Endodermal cell (in vitro differentiated cells): ENCODE results near the gene MORN2. TPM values are rescaled to one million over a fixed set of nuclear protein-coding genes. Genes with fewer than 3 reads are reported as not detected.

ENCODE experiments used
- DNase-seq: peaks from one replicate; pipeline ENCODE4 v3.0.0-alpha.2; 2017
- H3K27ac ChIP-seq: 2 replicates; pipeline ENCODE4 v1.5.1; 2013; ENCODE audit warnings: mild to moderate bottlenecking, low read depth, low read length, moderate library complexity
- H3K27me3 ChIP-seq: 2 replicates; pipeline ENCODE4 v1.6.1; 2013; ENCODE audit warnings: mild to moderate bottlenecking, low read length, moderate library complexity; ENCODE audit not compliant: insufficient read depth, control insufficient read depth, poor library complexity, severe bottlenecking
- H3K36me3 ChIP-seq: 2 replicates; pipeline ENCODE4 v1.7.0; 2013; ENCODE audit warnings: mild to moderate bottlenecking, low read length, moderate library complexity; ENCODE audit not compliant: control insufficient read depth, insufficient read depth
- H3K4me1 ChIP-seq: one replicate; pipeline ENCODE4 v1.7.0; 2013; ENCODE audit warnings: low read length; ENCODE audit not compliant: control insufficient read depth, insufficient read depth
- H3K4me3 ChIP-seq: 2 replicates; pipeline ENCODE4 v1.5.1; 2013; ENCODE audit warnings: mild to moderate bottlenecking, low read length, moderate library complexity
- H3K9ac ChIP-seq: 2 replicates; pipeline ENCODE4 v1.6.1; 2013; ENCODE audit warnings: mild to moderate bottlenecking, low read length, moderate library complexity; ENCODE audit not compliant: poor library complexity, severe bottlenecking; ENCODE audit errors: extremely low read depth
- H3K9me3 ChIP-seq: 2 replicates; pipeline ENCODE4 v1.6.1; 2013; ENCODE audit warnings: mild to moderate bottlenecking, low read length, moderate library complexity; ENCODE audit not compliant: control insufficient read depth
- H3K27ac Mint-ChIP-seq: 2 replicates; pipeline ENCODE4 v1.8.0; 2020; ENCODE audit warnings: mixed read lengths
- H3K27me3 Mint-ChIP-seq: 2 replicates; pipeline ENCODE4 v1.8.0; 2021; ENCODE audit warnings: mild to moderate bottlenecking, mixed read lengths; ENCODE audit not compliant: insufficient read depth
- H3K36me3 Mint-ChIP-seq: 2 replicates; pipeline ENCODE4 v1.8.0; 2020; ENCODE audit warnings: low read depth, mixed read lengths
- H3K4me1 Mint-ChIP-seq: 2 replicates; pipeline ENCODE4 v1.8.0; 2020; ENCODE audit warnings: mixed read lengths
- H3K4me3 Mint-ChIP-seq: 2 replicates; pipeline ENCODE4 v1.8.0; 2020; ENCODE audit warnings: mild to moderate bottlenecking, moderate library complexity, mixed read lengths
- H3K9me3 Mint-ChIP-seq: 2 replicates; pipeline ENCODE4 v1.8.0; 2020; ENCODE audit warnings: mild to moderate bottlenecking, mixed read lengths
- CTCF ChIP-seq: fragments of 200-600 bp; sonication (generic); conservative IDR thresholded peaks from 2 replicates; pipeline ENCODE4 v1.5.0; 2021; ENCODE audit warnings: antibody characterized with exemption, mild to moderate bottlenecking
- whole genome bisulfite sequencing, 2 experiments: methylation state at CpG; one replicate each; pipeline versions ENCODE4 v1.1.5 to v1.1.7; 2013; ENCODE audit warnings: missing lambda C conversion rate in 2 of 2, mixed read lengths in 1 of 2; ENCODE audit not compliant: insufficient coverage in 1 of 2, insufficient read length in 1 of 2; 5-methylcytosine and 5-hydroxymethylcytosine counted together
- total RNA-seq, 2 donors: library from RNA; stranded (reverse); fragmentation: NEBNext Ultra II Directional in 1 of 2; extraction: Animal tissue kit (Norgen Biotek cat#: 25700) in 1 of 2; gene quantifications; 2 replicates in 1 of 2; 3 replicates in 1 of 2; pipeline ENCODE4 v1.2.1, GENCODE V29; 2021

The MORN2 gene
- total RNA-seq, 2 donors from 2014 or later = 13.7 to 27.5 TPM

GRCh38 chr2:38887347-38887746 lies 11.6 kb downstream of the MORN2 start:
- no peak for TF ChIP-seq CTCF
- Histone ChIP-seq H3K4me1 (no peaks in the 10 kb centered on the region), H3K36me3 (no peaks in the 10 kb centered on the region), H3K9me3 (peaks cover 8% of the 10 kb centered on the region), H3K4me3 (no peak overlapping the region), H3K9ac (no peak overlapping the region), H3K27me3 (no peaks in the 10 kb centered on the region), H3K27ac (no peak overlapping the region)
- peaks cover 6% of the 10 kb centered on the region for H3K4me1 Mint-ChIP-seq
- no peak overlapping the region for H3K4me3 Mint-ChIP-seq
- no peaks in the 10 kb centered on the region for H3K27me3 Mint-ChIP-seq
- no peaks in the 10 kb centered on the region for H3K36me3 Mint-ChIP-seq
- 97 to 100% methylated on average over 3 to 4 of the region's 4 CpGs for whole genome bisulfite sequencing, 2 experiments
- peaks cover 2% of the 10 kb centered on the region for H3K9me3 Mint-ChIP-seq
- H3K27ac Mint-ChIP-seq = no peak overlapping the region
- no peak for DNase-seq

- WGBS, 2 experiments = 97% methylated on average over 1 of the region's 1 CpG; no CpG with 5 or more reads in 1 of the 2 experiments
- no peak for TF ChIP-seq CTCF
- H3K4me3 ChIP-seq = no peak overlapping the region
- H3K4me3 Mint-ChIP-seq = no peak overlapping the region
- no peak overlapping the region for H3K9ac ChIP-seq
- no peaks in the 10 kb centered on the region for H3K27me3 Mint-ChIP-seq
- H3K27me3 ChIP-seq = no peaks in the 10 kb centered on the region
- H3K4me1 Mint-ChIP-seq = peaks cover 12% of the 10 kb centered on the region
- DNase-seq = no peak
- H3K27ac Mint-ChIP-seq = no peak overlapping the region
- H3K9me3 Mint-ChIP-seq = peaks cover 2% of the 10 kb centered on the region
- no peaks in the 10 kb centered on the region for H3K4me1 ChIP-seq
- no peaks in the 10 kb centered on the region for H3K36me3 ChIP-seq
- no peaks in the 10 kb centered on the region for H3K36me3 Mint-ChIP-seq
- H3K27ac ChIP-seq = no peak overlapping the region
- H3K9me3 ChIP-seq = peaks cover 8% of the 10 kb centered on the region
Observed at GRCh38 chr2:38887902-38888554, 12.3 kb downstream of the MORN2 start.

- Mint-ChIP-seq H3K4me3 (no peak overlapping the region), H3K27ac (no peak overlapping the region), H3K9me3 (peaks cover 2% of the 10 kb centered on the region), H3K4me1 (peaks cover 16% of the 10 kb centered on the region), H3K27me3 (no peaks in the 10 kb centered on the region), H3K36me3 (no peaks in the 10 kb centered on the region)
- H3K27ac ChIP-seq = no peak overlapping the region
- no peak for TF ChIP-seq CTCF
- H3K4me3 ChIP-seq = no peak overlapping the region
- no peaks in the 10 kb centered on the region for H3K36me3 ChIP-seq
- H3K9me3 ChIP-seq = peaks cover 8% of the 10 kb centered on the region
- no peaks in the 10 kb centered on the region for H3K4me1 ChIP-seq
- no peak for DNase-seq
- no peaks in the 10 kb centered on the region for H3K27me3 ChIP-seq
- no peak overlapping the region for H3K9ac ChIP-seq
Observed at GRCh38 chr2:38889045-38889444, 13.3 kb downstream of the MORN2 start.
